Measurements from ENCODE around the gene SERINC1. TPM values are rescaled to one million over a fixed set of nuclear protein-coding genes. Genes with fewer than 3 reads are reported as not detected.

SERINC1 gene
- total RNA-seq, 1 experiment from 2014 or later: 31.3 TPM

GRCh38 chr6:122401104-122401503 lies 70.5 kb downstream of the SERINC1 start:
- H3K27me3 Mint-ChIP-seq (ENCODE audit: low read depth): peaks cover 40% of the 10 kb centered on the region
- no peaks in the 10 kb centered on the region for H3K9me3 Mint-ChIP-seq
- ChIA-PET POLR2A (no interaction called here), CTCF (no interaction called here)
- H3K4me3 Mint-ChIP-seq: peak overlapping the region; percentile 91
- no peak for ATAC-seq
- no peak overlapping the region for H3K27ac Mint-ChIP-seq
- TF ChIP-seq NR3C1 (CRISPR knock-in tag; conservative IDR thresholded peaks at IDR 0.05; ENCODE audit: low read depth) (no peak), ZNF281 (CRISPR knock-in tag; IDR thresholded peaks at IDR 0.05) (no peak), IRF1 (CRISPR knock-in tag; IDR thresholded peaks at IDR 0.05) (no peak), EMX1 (CRISPR knock-in tag; IDR thresholded peaks at IDR 0.05) (no peak), ZNF232 (CRISPR knock-in tag; IDR thresholded peaks at IDR 0.05) (no peak), STAT6 (CRISPR knock-in tag; conservative IDR thresholded peaks at IDR 0.05; ENCODE audit: low read depth) (no peak), AFF4 (CRISPR knock-in tag; IDR thresholded peaks at IDR 0.05; ENCODE audit: borderline replicate concordance) (no peak), FOXP4 (CRISPR knock-in tag; IDR thresholded peaks at IDR 0.05) (no peak), AR (CRISPR knock-in tag; IDR thresholded peaks at IDR 0.05) (no peak)
- DNase-seq (ENCODE audit: low spot score): no peak
- peaks cover 17% of the 10 kb centered on the region for H3K4me1 Mint-ChIP-seq
- no peaks in the 10 kb centered on the region for H3K36me3 Mint-ChIP-seq

Data from WTC11 (cell line).